ACC112 (cell line): ENCODE results near the gene GRID1.

Experiments used
- H2AFZ ChIP-seq: fragments of 200-600 bp; sonication (generic); one replicate; pipeline ENCODE4 v1.6.0; 2017; ENCODE audit warnings: antibody characterized with exemption, low read length; ENCODE audit not compliant: unreplicated experiment
- H3K27ac ChIP-seq: fragments of 200-600 bp; sonication (generic); 2 replicates; pipeline ENCODE4 v1.5.1; 2014; ENCODE audit warnings: low read depth, mild to moderate bottlenecking, antibody characterized with exemption, low read length, moderate library complexity
- H3K27me3 ChIP-seq: fragments of 200-600 bp; sonication (generic); 2 replicates; pipeline ENCODE4 v1.6.1; 2014; ENCODE audit warnings: mild to moderate bottlenecking, antibody characterized with exemption, low read length, moderate library complexity, mixed read lengths; ENCODE audit not compliant: insufficient read depth
- H3K36me3 ChIP-seq: fragments of 200-600 bp; sonication (generic); 2 replicates; pipeline ENCODE4 v1.6.1; 2016; ENCODE audit warnings: mild to moderate bottlenecking, antibody characterized with exemption, low read length, moderate library complexity, mixed read lengths; ENCODE audit not compliant: insufficient read depth
- H3K4me1 ChIP-seq: fragments of 200-600 bp; sonication (generic); one replicate; pipeline ENCODE4 v1.6.1; 2016; ENCODE audit warnings: low read length, mixed read lengths; ENCODE audit not compliant: insufficient read depth, unreplicated experiment, control insufficient read depth
- H3K4me3 ChIP-seq: fragments of 200-600 bp; sonication (generic); 2 replicates; pipeline ENCODE4 v1.5.1; 2014; ENCODE audit warnings: mild to moderate bottlenecking, low read depth, low read length
- H3K79me2 ChIP-seq: fragments of 200-600 bp; sonication (generic); one replicate; pipeline ENCODE4 v1.6.0; 2016; ENCODE audit warnings: low read length; ENCODE audit not compliant: control insufficient read depth, unreplicated experiment, insufficient read depth

Gene GRID1

GRCh38 chr10:86263907-86264306 lies 102.7 kb downstream of the GRID1 start:
- Histone ChIP-seq H3K4me1 (no peaks in the 10 kb centered on the region), H2AFZ (no peak overlapping the region), H3K4me3 (no peak overlapping the region), H3K27ac (no peak overlapping the region), H3K79me2 (no peaks in the 10 kb centered on the region), H3K27me3 (peaks cover 9% of the 10 kb centered on the region; the same call in 1 of the 2 replicates), H3K36me3 (no peaks in the 10 kb centered on the region)

GRCh38 chr10:86263209-86263608 lies 103.4 kb downstream of the GRID1 start:
- peaks cover 9% of the 10 kb centered on the region; the same call in 1 of the 2 replicates for H3K27me3 ChIP-seq
- H3K27ac ChIP-seq: no peak overlapping the region
- no peaks in the 10 kb centered on the region for H3K79me2 ChIP-seq
- no peaks in the 10 kb centered on the region for H3K36me3 ChIP-seq
- no peak overlapping the region for H3K4me3 ChIP-seq
- no peak overlapping the region for H2AFZ ChIP-seq
- H3K4me1 ChIP-seq: no peaks in the 10 kb centered on the region

GRCh38 chr10:86262688-86263181 lies 103.9 kb downstream of the GRID1 start:
- peaks cover 9% of the 10 kb centered on the region; the same call in 1 of the 2 replicates for H3K27me3 ChIP-seq
- no peaks in the 10 kb centered on the region for H3K4me1 ChIP-seq
- no peak overlapping the region for H3K27ac ChIP-seq
- H2AFZ ChIP-seq: no peak overlapping the region
- H3K36me3 ChIP-seq: no peaks in the 10 kb centered on the region
- no peaks in the 10 kb centered on the region for H3K79me2 ChIP-seq
- no peak overlapping the region for H3K4me3 ChIP-seq

- H3K27ac ChIP-seq: no peak overlapping the region
- no peaks in the 10 kb centered on the region for H3K36me3 ChIP-seq
- no peak overlapping the region for H3K4me3 ChIP-seq
- no peaks in the 10 kb centered on the region for H3K79me2 ChIP-seq
- H2AFZ ChIP-seq: no peak overlapping the region
- no peaks in the 10 kb centered on the region for H3K4me1 ChIP-seq
- peaks cover 9% of the 10 kb centered on the region; the same call in 1 of the 2 replicates for H3K27me3 ChIP-seq
Measured at GRCh38 chr10:86261941-86262687, 104.5 kb downstream of the GRID1 start.

GRCh38 chr10:86261470-86261869 lies 105.1 kb downstream of the GRID1 start:
- Histone ChIP-seq H3K79me2 (no peaks in the 10 kb centered on the region), H3K36me3 (no peaks in the 10 kb centered on the region), H3K27me3 (peaks cover 9% of the 10 kb centered on the region; the same call in 1 of the 2 replicates), H3K4me1 (no peaks in the 10 kb centered on the region), H3K4me3 (no peak overlapping the region), H3K27ac (no peak overlapping the region), H2AFZ (no peak overlapping the region)

GRCh38 chr10:86260564-86260963 lies 106.0 kb downstream of the GRID1 start:
- peaks cover 9% of the 10 kb centered on the region; the same call in 1 of the 2 replicates for H3K27me3 ChIP-seq
- H3K79me2 ChIP-seq: no peaks in the 10 kb centered on the region
- H3K4me1 ChIP-seq: no peaks in the 10 kb centered on the region
- no peaks in the 10 kb centered on the region for H3K36me3 ChIP-seq
- no peak overlapping the region for H2AFZ ChIP-seq
- H3K27ac ChIP-seq: no peak overlapping the region
- no peak overlapping the region for H3K4me3 ChIP-seq

GRCh38 chr10:86259901-86260562 lies 106.6 kb downstream of the GRID1 start:
- H2AFZ ChIP-seq: no peak overlapping the region
- H3K27ac ChIP-seq: no peak overlapping the region

GRCh38 chr10:86258941-86259340 lies 107.7 kb downstream of the GRID1 start:
- Histone ChIP-seq H3K79me2 (no peaks in the 10 kb centered on the region), H3K27ac (no peak overlapping the region), H3K36me3 (no peaks in the 10 kb centered on the region), H3K27me3 (peaks cover 9% of the 10 kb centered on the region; the same call in 1 of the 2 replicates), H3K4me1 (no peaks in the 10 kb centered on the region), H3K4me3 (no peak overlapping the region), H2AFZ (no peak overlapping the region)

More at GRCh38 chr10:86259901-86260562, 106.6 kb downstream of the GRID1 start:
- H3K36me3 ChIP-seq: no peaks in the 10 kb centered on the region
- no peaks in the 10 kb centered on the region for H3K4me1 ChIP-seq
- H3K4me3 ChIP-seq: no peak overlapping the region
- no peaks in the 10 kb centered on the region for H3K79me2 ChIP-seq
- H3K27me3 ChIP-seq: peaks cover 9% of the 10 kb centered on the region; the same call in 1 of the 2 replicates

GRCh38 chr10:86258499-86258898 lies 108.1 kb downstream of the GRID1 start:
- Histone ChIP-seq H2AFZ (no peak overlapping the region), H3K4me1 (no peaks in the 10 kb centered on the region), H3K79me2 (no peaks in the 10 kb centered on the region), H3K27ac (no peak overlapping the region), H3K4me3 (no peak overlapping the region), H3K36me3 (no peaks in the 10 kb centered on the region), H3K27me3 (peaks cover 9% of the 10 kb centered on the region; the same call in 1 of the 2 replicates)

- H3K4me3 ChIP-seq: no peak overlapping the region
- H3K79me2 ChIP-seq: no peaks in the 10 kb centered on the region
- H3K27ac ChIP-seq: no peak overlapping the region
- H2AFZ ChIP-seq: no peak overlapping the region
- H3K27me3 ChIP-seq: peaks cover 5% of the 10 kb centered on the region; the same call in 1 of the 2 replicates
- H3K4me1 ChIP-seq: no peaks in the 10 kb centered on the region
- no peaks in the 10 kb centered on the region for H3K36me3 ChIP-seq
Measured at GRCh38 chr10:86257683-86258082, 108.9 kb downstream of the GRID1 start.
